Stimulated activated CD4-positive, alpha-beta T cell treated with anti-CD3 and anti-CD28 coated beads, Interleukin-4, amount 100 ng/mL, for 1 hour (primary cell): ENCODE measurements around the gene SYTL1.
A peak's percentile ranks its signal among the peaks of the same experiment; 100 is the strongest.

Experiments
- DNase-seq: peaks from one replicate; pipeline ENCODE4 v3.0.0-alpha.2; 2020

SYTL1 gene

DNA sequence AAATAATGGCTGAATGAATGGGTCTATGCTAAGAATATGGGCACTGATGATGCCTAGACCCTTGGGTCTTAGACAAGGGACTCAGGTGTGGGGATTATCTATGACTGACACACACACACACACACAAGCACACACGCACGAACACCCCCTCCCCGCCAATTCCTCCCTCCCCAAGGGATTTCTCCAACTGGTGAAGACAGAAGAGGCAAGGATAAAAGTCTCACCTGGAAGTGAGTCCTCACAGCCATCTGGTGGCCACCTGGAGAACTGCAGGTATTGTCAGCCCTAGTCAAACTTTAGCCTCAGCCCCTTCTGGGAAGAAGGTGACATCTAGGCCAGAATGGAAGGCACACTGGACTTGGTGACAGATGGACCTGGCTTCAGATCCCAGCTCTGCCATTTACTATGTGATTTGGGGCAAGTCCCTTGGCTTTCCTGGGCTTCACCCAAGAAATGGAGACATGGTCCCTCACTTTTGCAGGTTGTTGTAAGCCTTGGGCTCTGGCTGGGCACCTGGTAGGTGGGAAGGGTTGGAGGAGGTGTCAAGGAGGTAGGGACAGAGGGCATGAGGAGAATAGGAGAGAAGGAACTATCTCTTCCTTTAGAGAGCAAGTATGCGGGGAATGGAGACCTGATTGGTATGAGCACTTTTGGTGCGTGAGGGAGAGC lies 46.6 kb downstream of the SYTL1 start:
- DNase-seq: peak; percentile 79

DNA sequence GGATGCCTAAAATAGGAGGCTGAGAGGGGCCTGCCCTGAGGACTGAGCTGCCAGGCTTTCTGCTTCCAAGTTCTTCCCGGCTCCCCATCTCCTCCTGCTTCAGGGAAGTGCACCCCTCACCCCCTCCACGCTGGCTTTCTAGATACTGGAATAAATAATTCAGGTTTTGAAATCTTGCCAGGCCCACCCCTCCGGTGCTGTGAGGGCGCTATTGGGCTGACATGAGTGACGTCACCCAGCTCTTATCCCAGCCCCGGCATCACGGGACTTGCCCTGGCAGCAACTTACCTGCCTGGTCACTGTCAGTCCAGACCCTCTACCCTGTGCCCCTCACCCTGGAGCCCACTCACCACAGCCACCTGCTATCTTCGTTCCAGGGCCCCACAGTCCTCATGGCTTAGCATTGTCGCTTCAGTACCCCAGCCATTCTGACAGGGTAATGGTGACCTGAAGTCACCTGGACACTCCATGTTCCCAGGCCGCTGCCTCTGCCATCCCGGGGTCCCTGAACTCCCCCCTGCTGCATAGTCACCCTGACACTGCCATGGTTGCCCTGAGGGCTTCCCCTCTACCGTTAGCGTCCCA lies 49.8 kb downstream of the SYTL1 start:
- DNase-seq: peak; percentile 23

DNA sequence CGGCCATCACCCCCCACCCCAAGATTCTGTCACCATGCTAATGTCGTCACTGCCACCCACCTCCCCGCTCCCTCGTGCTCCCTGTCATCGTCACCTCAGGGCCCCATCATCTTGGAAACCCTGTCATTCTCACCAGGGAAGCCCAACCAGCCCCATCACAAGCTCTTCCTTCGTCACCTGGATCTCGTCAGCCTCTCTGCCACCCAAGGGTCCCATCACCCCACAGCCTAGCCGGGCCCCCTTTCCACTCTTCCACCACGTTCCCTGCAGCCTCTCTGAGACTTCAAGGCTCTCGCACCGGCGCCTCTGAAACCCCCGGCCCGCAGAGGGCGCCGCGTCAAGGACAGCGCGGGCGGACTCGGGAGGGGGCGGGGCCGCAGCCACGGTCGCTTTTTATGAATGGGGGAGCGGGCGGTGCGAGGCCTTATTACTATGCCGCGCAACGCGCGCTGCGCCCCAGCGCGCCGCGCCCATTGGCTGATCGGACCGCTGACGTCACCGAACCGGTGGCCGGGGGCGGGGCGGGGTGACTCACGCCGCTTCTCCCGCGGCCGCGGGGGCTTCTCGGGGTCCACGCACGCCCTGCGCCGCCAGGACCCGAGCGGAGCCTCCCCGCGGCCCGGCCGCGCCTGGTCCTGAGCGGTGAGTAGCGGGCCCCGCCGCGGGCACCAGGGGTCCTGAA lies 50.4 kb downstream of the SYTL1 start, which contains the start of gene GPR3:
Gene GPR3, plus strand, starts transcription at position 527 of the 682 bp plus-strand sequence. CDS start 1,177 bp downstream, outside the sequence.
- peak; percentile 94 for DNase-seq

DNA sequence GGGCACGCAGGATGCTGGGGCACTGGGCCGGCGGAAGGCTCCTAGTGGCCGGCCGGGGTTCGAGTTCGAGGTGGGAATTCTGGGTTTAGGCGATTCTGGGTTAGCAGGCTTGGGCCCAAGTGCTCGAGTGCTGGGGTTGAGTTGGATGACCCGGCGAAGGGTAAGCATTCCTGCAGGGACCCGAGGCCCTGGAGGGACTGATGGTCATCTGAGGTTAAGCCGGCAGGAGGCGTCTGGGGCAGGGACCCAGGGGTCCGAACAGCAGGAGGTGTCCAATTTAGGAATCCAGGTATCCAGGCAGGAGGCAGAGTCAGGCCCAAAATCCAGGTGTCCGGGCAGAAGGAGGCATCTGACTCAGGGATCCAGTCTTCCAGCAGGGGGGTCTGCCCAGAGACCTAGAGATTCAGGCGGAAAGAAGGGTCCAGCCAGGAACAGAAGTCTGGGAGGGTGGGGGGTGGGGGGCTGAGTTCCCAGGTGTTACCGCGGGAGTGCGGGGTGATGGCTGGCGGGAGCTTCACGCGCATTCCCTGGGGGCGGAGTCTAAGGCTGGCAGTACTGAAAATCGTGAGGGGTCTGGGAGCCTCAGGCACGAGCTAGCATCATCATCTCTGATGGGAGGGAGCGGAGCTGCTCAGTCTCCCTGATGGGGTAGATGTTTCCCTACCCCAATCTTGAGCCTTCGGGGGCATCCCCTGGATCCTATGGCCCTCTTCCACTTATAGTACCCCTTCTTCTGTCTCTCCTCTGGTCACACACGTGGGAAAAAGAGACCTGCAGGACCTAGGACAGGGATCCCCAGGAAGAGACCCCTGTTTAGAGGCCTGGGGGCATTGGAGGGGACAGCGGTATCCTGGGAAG lies 51.2 kb downstream of the SYTL1 start:
- DNase-seq: no peak

DNA sequence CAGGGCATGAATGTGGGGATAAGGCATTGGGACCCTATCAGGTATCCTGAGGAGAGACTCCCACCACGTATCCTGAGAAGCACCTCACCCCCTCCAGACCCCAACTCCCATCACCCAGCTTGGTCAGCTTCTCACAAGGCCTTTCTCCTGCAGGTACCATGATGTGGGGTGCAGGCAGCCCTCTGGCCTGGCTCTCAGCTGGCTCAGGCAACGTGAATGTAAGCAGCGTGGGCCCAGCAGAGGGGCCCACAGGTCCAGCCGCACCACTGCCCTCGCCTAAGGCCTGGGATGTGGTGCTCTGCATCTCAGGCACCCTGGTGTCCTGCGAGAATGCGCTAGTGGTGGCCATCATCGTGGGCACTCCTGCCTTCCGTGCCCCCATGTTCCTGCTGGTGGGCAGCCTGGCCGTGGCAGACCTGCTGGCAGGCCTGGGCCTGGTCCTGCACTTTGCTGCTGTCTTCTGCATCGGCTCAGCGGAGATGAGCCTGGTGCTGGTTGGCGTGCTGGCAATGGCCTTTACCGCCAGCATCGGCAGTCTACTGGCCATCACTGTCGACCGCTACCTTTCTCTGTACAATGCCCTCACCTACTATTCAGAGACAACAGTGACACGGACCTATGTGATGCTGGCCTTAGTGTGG lies 51.9 kb downstream of the SYTL1 start:
- DNase-seq: no peak

DNA sequence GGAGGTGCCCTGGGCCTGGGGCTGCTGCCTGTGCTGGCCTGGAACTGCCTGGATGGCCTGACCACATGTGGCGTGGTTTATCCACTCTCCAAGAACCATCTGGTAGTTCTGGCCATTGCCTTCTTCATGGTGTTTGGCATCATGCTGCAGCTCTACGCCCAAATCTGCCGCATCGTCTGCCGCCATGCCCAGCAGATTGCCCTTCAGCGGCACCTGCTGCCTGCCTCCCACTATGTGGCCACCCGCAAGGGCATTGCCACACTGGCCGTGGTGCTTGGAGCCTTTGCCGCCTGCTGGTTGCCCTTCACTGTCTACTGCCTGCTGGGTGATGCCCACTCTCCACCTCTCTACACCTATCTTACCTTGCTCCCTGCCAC lies 52.4 kb downstream of the SYTL1 start:
- no peak for DNase-seq

DNA sequence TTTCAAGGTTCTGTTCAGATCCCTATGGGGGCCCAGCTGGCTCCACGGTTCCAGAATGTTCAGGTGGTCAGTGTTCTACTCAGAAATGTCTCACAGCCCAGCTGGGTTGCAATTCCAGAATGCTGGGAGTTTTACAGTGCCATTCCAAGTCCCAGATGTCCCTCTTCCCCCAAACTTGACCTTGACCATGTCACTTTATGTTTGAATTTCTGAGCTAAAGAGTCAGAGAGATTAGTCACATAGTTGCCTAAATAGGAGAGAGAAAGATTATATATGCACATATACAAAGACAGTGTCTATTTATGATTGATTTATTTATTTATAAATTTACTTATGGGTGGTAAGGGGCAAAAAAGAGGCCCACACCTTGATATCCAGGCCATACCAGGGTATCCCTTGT lies 53.1 kb downstream of the SYTL1 start:
- no peak for DNase-seq

DNA sequence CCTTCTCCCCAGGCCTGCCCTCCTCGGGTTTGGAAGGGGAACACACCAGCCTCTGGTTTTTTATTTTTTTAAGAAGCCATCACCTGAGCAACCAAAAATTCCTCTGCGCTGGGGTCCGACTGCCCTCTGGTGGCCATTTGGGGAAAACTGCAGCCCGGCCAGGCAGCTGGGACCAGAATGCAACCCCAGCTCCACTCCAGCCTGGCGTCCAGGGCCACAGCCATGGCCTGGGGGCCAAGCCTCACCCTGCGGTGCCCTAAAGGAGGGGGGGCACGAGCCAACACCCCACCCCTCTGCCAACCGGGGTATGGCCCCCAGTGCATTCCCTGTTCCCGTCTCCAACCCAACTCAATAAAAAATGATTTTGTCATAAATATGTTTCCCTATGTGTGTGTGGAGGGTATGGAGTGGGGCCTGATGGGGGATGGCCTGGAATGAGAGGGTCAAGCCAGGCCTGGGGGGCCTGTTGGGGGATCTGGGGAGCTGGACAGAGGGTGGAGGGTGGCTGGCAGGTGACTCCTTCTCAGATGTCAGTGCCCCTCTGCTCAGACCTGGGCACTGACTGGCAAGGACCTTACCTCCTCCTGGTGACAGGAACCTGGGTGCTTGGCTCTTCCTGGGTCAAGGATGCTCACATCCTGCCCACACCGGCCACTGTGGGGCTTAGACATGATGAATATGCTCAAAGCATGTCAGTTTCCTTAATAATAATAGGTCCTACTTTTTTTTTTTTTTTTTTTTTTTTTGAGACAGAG lies 53.8 kb downstream of the SYTL1 start:
- DNase-seq: peak; percentile 77

DNA sequence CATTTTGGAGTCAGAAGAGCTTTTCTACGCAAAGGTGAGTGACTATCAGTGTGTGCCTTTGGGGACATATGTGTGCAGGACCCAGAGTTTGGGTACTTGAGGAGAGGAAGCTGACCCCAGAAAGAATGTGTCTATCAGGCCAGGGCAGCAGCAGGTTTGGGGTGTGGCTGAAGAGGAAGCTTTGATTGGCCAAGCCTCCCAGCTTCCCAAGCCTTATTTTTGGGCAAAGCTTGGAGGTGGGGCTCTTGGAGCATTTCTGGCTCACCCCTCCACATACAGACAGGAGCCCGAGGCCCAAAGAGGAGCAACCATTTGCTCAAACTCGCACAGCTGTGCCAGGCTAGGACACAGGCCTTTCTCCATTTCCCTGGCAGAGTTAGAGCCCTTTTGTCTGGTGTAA lies 55.3 kb downstream of the SYTL1 start:
- DNase-seq: no peak

DNA sequence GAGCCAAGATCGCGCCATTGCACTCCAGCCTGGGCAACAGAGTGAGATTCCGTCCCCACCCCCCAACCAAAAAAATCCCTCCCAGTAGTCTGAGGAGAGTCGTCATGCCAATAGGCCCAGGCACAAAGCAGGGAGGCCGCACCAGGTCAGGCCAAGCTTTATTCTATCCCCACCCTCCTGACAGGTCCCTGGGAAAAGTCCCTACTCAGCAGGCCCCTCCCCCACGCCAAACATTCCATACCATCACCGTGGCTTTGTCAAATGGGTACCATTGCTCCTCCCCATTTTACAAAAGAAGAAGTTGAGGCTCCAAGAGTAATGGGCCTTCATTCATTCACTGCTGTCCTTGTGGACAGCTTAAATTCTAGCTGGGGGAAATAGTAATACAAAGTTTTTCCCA lies 55.9 kb downstream of the SYTL1 start:
- no peak for DNase-seq

DNA sequence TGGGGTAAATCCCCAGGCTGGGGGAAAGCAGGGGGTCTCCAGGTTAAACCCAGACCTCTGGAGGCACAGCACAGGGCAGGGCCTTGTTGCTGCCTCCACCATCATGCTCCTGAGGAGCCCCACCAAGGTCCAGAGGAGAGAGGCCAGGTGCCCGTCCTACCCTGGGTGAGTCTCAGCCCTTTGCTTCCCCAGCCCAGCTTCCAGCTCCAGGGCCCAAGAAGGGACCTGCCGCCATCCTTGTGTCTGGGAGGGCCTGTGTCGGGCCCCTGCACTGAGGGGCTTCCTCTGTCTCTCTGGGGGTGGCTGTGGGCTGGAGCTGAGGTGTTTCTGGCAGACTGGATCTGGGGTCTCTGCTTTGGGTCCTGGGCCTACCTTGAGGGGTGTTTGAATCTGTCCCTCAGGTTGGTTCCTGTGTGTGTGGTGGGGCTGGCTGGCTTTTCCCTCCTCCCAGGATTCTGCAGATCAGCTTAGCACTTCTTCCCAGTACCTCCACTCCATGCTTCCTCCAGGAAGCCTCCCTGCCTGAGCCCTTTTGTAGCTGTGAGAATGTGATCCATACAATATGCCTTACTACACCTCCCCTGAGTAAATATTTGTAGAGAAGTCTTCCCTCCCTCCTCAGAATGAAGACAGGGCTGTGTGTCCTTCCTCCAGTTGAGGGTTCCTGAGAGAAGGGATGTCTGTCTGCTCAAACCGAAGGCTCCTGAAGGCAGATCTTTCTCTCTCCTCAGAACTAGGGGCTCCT lies 56.8 kb downstream of the SYTL1 start:
- DNase-seq: no peak

DNA sequence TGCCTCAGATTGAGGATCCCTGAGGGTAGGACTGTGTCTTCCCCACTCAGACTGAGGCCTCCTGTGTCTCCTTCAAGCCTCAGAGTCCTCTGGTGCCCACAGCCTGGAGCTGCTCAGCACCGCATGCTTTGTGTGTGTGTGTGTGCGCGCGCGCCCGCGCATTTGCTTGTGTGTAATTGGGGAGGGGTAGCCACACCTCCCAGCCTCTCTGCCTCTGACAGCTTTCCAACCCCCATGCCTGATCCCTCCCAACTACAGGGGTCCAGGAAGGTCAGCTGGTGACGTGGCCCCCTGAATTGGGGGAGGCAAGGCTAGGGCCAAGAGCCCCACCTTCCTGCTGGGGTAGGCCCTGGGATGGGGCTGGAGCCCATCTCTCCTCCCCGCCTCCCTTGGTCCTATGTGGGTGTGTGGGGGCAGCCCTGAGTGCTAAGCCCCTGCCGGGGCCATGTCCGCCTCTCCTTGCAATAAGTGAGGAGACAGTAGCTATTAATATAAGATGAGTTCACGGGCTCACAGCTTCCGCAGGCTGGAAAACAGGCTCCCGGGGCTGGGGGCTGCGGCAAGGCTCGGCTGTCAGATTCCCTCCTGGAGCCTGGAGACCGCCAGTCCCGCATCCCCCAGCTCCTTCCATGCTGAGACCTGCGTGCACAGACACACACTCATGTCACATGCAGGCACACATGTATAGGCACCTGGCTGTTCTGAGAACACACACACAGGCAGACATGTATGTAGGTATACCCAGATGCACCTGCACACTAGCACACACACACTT lies 57.6 kb downstream of the SYTL1 start:
- DNase-seq: no peak

DNA sequence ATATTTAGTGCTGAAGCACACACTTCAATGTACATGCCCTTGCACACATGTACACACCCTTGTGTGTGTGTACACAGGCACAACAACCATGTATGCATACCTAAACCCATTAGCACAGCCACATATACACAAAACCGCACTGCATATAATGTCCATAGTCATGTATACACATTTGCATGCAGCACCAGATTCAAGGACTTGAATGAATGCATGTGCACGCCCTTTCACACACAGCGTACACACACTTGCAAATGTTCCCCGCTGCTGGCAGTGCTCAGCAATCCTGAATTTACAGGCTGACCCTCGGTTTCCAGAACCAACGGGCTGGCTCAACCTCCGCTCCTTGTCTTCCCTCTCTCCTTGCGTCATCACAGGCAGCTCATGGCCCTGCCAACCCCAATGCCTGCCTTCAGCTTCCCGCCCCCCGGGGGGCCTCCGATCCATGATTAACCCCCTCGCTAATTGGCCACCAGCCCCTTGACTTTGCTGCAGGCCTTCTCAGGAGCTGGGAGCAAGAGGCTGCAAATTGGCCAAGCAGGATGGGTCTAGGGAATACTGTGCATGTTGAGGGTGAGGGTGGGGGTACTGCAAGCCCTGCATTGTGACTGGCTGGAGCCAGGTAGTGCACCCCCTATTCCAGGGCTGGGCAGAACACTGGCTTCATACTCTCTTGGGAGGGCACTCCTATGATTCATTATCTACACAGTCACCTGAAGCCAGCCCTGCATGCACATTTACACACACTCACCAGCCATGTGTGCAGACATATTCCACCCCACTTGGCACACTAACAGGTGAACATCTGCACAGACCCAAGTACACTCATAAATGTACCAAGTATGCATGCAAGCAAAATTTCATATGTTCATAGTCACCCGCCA lies 58.5 kb downstream of the SYTL1 start:
- DNase-seq: no peak

DNA sequence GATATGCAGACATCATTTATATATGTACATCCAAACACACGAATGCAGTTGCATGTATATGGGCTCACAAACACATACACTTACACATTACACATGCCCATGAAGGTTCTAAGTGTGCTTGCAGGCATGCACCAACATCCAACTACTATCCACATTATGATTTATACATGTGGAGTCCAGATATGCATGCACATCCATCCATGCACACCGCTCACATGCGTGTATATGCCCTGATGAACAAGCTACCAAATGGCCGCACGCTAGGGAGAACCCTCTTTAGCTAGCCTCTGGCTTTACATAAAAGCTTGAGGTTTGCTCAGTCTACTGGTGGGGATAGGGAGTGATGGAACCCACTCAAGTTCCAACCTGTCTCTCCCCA lies 59.1 kb downstream of the SYTL1 start:
- DNase-seq: no peak

DNA sequence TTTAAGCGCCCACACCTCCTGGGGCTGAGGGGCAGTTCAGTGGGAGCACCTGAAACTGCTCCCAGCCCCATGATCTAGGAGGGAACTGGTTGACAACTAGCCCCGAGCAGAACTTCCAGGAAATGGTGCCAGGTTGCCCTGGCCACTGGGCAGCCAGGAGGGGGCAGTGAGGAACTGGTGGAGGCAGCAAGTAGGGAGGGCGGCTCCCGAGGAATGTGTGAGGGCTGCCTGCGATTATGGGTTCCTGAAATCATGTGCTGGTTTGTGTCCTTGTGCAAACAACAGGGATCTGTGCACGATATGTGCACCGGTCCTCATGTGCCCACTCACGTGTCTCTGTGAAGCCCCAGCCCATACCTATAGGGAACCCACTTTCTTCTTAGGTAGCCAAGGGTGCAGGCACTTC lies 60.5 kb downstream of the SYTL1 start:
- peak; percentile 22 for DNase-seq

DNA sequence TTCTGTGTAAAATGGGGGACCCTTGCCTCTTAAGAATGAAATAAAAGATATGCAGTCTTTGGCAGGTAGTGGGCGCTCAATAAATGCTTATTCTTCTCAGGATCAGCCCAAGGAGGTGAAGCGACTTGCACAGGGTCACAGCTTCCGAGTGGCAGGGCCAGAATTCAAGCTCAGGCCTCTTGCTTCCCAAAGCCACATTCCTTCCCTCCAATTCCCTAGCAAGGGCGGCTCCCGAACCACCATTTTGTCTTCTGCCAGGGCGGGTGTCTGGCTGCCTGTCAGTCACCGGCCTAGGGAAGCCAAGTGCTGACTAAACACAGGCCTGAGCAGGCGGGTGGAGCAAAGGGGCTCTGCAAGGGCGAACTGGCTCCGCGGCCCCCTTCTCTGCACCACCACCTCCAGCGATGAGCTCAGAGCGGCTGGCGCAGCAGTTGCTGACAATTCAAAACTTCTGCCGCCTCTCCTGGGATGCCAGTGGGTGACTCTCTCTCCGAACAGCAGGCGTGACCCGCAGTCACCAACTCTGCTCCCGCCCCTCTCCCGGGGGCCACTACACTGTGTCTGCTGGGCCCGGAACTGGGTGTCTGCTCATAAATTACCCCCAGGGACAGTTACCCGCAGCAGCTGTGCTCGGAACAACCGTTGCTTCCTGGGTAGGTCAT lies 61.4 kb downstream of the SYTL1 start:
- DNase-seq: peak; percentile 25
